Osteoblast (primary cell): ENCODE data around the gene DDI2. TPM values are rescaled to one million over a fixed set of nuclear protein-coding genes. Genes with fewer than 3 reads are reported as not detected.

Experiments
- DNase-seq: peaks from one replicate; pipeline ENCODE4 v3.0.0; 2011; ENCODE audit warnings: low spot score, mixed read lengths; ENCODE audit not compliant: insufficient read length; ENCODE audit errors: missing footprints
- H2AFZ ChIP-seq: 2 replicates; pipeline ENCODE4 v1.6.0; 2011; ENCODE audit warnings: mild to moderate bottlenecking, low read length
- H3K27ac ChIP-seq: 2 replicates; pipeline ENCODE4 v1.5.1; 2011; ENCODE audit warnings: mild to moderate bottlenecking, low read depth, low read length, moderate library complexity
- H3K27me3 ChIP-seq: 2 replicates; pipeline ENCODE4 v1.6.0; 2012; ENCODE audit warnings: mild to moderate bottlenecking, control low read depth, inconsistent platforms, low read length, moderate library complexity; ENCODE audit not compliant: insufficient read depth
- H3K36me3 ChIP-seq: 2 replicates; pipeline ENCODE4 v1.5.1; 2011; ENCODE audit warnings: mild to moderate bottlenecking, low read length, control low read depth, moderate library complexity; ENCODE audit not compliant: insufficient read depth
- H3K4me1 ChIP-seq: 2 replicates; pipeline ENCODE4 v1.5.1; 2011; ENCODE audit warnings: mild to moderate bottlenecking, low read length, control low read depth, moderate library complexity; ENCODE audit not compliant: insufficient read depth
- H3K4me2 ChIP-seq: 2 replicates; pipeline ENCODE4 v1.6.0; 2011; ENCODE audit warnings: mild to moderate bottlenecking, low read length; ENCODE audit not compliant: insufficient read depth
- H3K4me3 ChIP-seq: fragments of 200-600 bp; sonication (generic); 3 replicates; pipeline ENCODE4 v1.5.1; 2012; ENCODE audit warnings: mild to moderate bottlenecking, low read length, inconsistent platforms; ENCODE audit not compliant: insufficient read depth
- H3K79me2 ChIP-seq: 2 replicates; pipeline ENCODE4 v1.6.0; 2012; ENCODE audit warnings: mild to moderate bottlenecking, low read length, control low read depth, inconsistent platforms; ENCODE audit not compliant: insufficient read depth
- H3K9me3 ChIP-seq: 2 replicates; pipeline ENCODE4 v1.5.1; 2011; ENCODE audit warnings: low read depth, low read length, control low read depth
- H4K20me1 ChIP-seq: 2 replicates; pipeline ENCODE4 v1.6.0; 2012; ENCODE audit warnings: mild to moderate bottlenecking, low read length, control low read depth; ENCODE audit not compliant: insufficient read depth
- CTCF ChIP-seq: IDR thresholded peaks from 2 replicates; pipeline ENCODE4 v1.5.1; 2011; ENCODE audit warnings: mild to moderate bottlenecking, low read depth, low read length, moderate library complexity; ENCODE audit errors: extremely low read depth
- total RNA-seq: library from RNA; depleted of rRNA; stranded (reverse); fragments of >200 nt; gene quantifications from 2 replicates; pipeline ENCODE4 v1.2.3, GENCODE V29; 2012

The DDI2 gene
- total RNA-seq, 1 donor = 29.3 TPM

GRCh38 chr1:15669074-15669473, 51.8 kb downstream of the DDI2 start:
- no peaks in the 10 kb centered on the region for H3K9me3 ChIP-seq
- no peak overlapping the region for H3K27ac ChIP-seq
- no peak overlapping the region for H3K4me3 ChIP-seq
- no peak overlapping the region for H2AFZ ChIP-seq
- H3K4me1 ChIP-seq = no peaks in the 10 kb centered on the region
- H3K27me3 ChIP-seq = no peaks in the 10 kb centered on the region
- H4K20me1 ChIP-seq = peaks cover 4% of the 10 kb centered on the region
- no peaks in the 10 kb centered on the region for H3K79me2 ChIP-seq
- no peak for DNase-seq
- no peak overlapping the region for H3K4me2 ChIP-seq
- H3K36me3 ChIP-seq = no peaks in the 10 kb centered on the region
- TF ChIP-seq CTCF = no peak

GRCh38 chr1:15669864-15670263, 52.6 kb downstream of the DDI2 start:
- Histone ChIP-seq H3K9me3 (no peaks in the 10 kb centered on the region), H3K36me3 (no peaks in the 10 kb centered on the region), H3K27me3 (no peaks in the 10 kb centered on the region), H3K4me1 (no peaks in the 10 kb centered on the region), H3K4me2 (no peak overlapping the region), H2AFZ (no peak overlapping the region), H3K27ac (no peak overlapping the region), H3K4me3 (no peak overlapping the region), H4K20me1 (peaks cover 4% of the 10 kb centered on the region), H3K79me2 (no peaks in the 10 kb centered on the region)
- TF ChIP-seq CTCF = no peak
- no peak for DNase-seq

GRCh38 chr1:15671430-15671829, 54.2 kb downstream of the DDI2 start:
- H3K79me2 ChIP-seq = no peaks in the 10 kb centered on the region
- no peaks in the 10 kb centered on the region for H3K36me3 ChIP-seq
- H3K27ac ChIP-seq = no peak overlapping the region
- peaks cover 4% of the 10 kb centered on the region for H4K20me1 ChIP-seq
- no peak overlapping the region for H3K4me2 ChIP-seq
- DNase-seq = no peak
- no peaks in the 10 kb centered on the region for H3K27me3 ChIP-seq
- H3K9me3 ChIP-seq = no peaks in the 10 kb centered on the region
- no peaks in the 10 kb centered on the region for H3K4me1 ChIP-seq
- H2AFZ ChIP-seq = no peak overlapping the region
- H3K4me3 ChIP-seq = no peak overlapping the region
- TF ChIP-seq CTCF = no peak

- Histone ChIP-seq H3K4me1 (peaks cover 2% of the 10 kb centered on the region), H3K36me3 (no peaks in the 10 kb centered on the region)
- TF ChIP-seq CTCF = no peak
Observed at GRCh38 chr1:15674386-15675159, 57.3 kb downstream of the DDI2 start.

More at GRCh38 chr1:15674386-15675159, 57.3 kb downstream of the DDI2 start:
- Histone ChIP-seq H3K4me3 (no peak overlapping the region), H4K20me1 (peaks cover under 1% of the 10 kb centered on the region), H3K27ac (no peak overlapping the region), H3K4me2 (no peak overlapping the region), H3K27me3 (no peaks in the 10 kb centered on the region), H2AFZ (no peak overlapping the region), H3K79me2 (no peaks in the 10 kb centered on the region), H3K9me3 (no peaks in the 10 kb centered on the region)
- no peak for DNase-seq
